HL-60/S4 treated with retinoic acid at 250 ng/mL for 4 days and 3 days (cell line): ENCODE data around the gene NGFR.

Source experiments
- in situ Hi-C: fragments of 300-500 bp; cut with MboI; formaldehyde crosslinking; loops from 2 replicates; pipeline ENCODE4 v1.7.0; 2022; ENCODE audit warnings: low sequenced_read_pairs

The NGFR gene

DNA sequence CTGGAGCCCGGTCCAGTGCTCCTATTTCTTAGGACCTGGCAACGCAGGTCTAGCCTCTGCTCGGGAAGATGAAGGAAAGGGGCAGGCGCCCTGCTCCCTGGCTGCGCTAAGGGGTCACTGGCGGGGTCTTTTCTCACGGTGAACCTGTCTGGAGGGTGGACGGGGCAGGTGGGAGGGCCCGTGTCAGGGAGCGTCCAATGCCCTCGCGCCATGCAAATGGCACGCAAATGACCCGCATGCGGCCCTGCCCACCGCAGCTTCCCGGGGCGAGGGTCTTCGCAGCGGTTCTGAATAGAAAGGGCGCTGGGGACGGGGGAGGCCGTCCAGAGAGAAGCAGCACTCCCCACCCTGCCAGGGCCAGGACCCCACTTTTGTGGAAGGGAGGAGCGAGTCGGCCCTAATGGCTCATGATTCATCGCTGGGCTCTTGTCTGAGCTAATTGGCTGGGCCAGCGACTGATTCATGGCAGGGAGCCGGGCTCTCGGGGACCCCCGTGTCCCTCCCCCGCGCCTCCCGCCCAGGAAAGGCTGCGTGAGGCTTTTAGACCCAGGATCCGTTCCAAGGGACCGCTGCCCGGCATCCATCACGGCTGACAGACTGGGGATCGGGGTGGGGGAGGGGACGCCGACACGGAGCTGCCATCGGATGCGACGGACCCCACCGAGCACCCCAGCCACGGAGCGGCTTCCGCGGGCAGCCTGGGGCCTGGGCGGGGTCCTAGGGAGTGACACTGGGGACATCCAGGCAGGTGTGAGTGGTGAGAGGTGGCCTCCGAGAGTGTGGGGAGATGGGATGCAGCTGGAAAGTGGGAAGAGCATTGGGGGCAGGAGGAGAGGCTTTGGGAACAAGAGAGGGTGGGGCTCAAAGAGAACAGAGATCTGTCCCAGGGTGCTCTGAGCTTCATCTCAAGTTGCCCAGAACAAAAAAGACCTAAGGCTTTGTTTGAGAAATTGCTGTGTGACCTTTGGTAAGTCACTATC is 25.0 kb upstream of the NGFR start:
- in situ Hi-C loops, result no loop called here

DNA sequence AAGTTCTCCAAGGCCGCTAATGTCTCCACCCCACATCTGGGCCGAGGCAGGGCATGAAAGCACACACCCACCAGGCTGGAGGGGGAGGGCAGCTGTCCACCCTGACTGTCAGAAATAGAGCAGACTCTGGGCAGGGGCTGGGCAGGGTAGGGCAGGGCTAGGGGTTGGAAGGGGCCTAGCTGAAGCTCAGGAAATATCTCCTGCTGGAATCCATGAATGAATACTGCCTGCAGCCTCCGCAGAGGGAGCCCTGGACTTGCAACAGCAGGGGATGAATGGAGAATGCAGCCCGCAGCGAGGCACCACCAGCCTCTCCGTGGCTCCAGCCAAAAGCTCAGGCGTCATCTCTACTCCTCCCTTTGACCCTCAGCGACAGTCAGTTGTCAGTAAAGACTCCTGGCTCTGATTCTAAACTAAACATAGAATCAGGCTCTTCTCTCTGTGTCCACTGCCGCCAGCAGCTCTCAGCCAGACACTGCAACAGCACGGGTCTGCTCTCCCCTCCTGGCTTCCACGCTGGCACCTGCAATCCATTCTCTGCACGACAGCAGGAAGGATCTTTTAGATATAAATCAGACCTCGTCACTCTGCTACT is 23.9 kb upstream of the NGFR start:
- in situ Hi-C loops, result no loop called here

- in situ Hi-C loops, result no loop called here
Measured at GRCh38 chr17:49471769-49472168, 23.3 kb upstream of the NGFR start.

- in situ Hi-C loops, result no loop called here
Measured at GRCh38 chr17:49472527-49472926, 22.6 kb upstream of the NGFR start.

GRCh38 chr17:49473900-49474751 is 21.0 kb upstream of the NGFR start:
- in situ Hi-C loops, result no loop called here

DNA sequence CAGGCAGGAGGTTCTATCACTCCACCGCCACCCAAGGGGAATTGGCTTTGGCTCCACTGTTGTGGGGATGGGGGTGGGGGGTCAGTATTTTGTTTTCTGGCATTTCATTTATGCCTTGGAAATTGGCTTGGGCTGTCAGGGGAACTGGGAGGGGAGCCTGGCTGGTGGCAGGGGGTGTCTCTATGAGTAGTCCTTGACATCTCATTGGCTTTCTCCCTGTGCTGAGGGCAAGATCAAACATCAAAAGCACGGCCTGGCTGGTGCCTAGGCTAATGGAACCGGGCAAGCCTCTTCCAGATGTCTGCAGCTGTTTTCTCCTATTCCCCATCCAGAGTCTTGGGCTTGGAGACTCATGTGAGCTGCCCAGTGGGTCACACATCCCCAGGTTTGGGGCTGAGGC is 17.4 kb upstream of the NGFR start:
- in situ Hi-C loops, result no loop called here

DNA sequence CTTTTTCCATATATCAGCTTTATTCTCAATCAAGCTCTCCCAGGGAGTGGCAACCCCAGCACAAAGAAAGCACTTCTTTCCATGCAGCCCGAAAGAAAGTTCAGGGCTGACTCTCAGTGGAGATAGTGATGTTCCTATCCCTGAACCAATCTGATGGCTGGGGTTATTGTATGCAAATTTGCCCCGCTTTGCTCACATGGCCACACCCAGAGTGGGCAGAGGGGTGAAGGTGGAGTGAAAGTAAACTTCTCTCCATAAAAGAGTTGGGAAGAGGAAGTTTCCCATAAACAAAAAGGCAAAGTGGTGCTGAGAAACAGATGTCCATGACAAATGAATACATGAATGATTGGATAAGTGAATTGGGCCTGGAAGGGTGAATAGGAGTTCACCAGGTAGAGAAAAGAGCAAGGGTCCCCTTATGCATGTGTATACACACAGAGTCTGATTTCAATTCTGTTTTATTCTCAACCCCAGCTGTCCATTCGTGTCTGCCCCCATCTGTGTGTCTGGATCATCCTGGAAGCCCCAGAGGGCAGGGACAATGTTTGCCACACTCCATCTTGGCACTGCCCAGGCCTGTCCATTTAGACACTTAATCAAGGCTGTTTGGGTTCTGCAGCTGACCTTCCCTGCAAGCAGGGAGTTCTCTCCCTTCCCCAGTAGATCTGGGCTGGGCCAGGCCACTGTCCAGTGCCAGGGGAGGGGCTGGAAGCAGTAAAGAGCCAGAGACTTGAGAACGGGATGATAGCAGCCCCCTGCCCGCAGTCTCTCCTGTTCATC is 14.1 kb upstream of the NGFR start:
- in situ Hi-C loops, result no loop called here

- in situ Hi-C loops, result no loop called here
Measured at GRCh38 chr17:49482144-49482817, 12.8 kb upstream of the NGFR start.

GRCh38 chr17:49483599-49484509 is 11.2 kb upstream of the NGFR start:
- in situ Hi-C loops, result no loop called here

- in situ Hi-C loops, result no loop called here
Measured at GRCh38 chr17:49484588-49484987, 10.5 kb upstream of the NGFR start.

DNA sequence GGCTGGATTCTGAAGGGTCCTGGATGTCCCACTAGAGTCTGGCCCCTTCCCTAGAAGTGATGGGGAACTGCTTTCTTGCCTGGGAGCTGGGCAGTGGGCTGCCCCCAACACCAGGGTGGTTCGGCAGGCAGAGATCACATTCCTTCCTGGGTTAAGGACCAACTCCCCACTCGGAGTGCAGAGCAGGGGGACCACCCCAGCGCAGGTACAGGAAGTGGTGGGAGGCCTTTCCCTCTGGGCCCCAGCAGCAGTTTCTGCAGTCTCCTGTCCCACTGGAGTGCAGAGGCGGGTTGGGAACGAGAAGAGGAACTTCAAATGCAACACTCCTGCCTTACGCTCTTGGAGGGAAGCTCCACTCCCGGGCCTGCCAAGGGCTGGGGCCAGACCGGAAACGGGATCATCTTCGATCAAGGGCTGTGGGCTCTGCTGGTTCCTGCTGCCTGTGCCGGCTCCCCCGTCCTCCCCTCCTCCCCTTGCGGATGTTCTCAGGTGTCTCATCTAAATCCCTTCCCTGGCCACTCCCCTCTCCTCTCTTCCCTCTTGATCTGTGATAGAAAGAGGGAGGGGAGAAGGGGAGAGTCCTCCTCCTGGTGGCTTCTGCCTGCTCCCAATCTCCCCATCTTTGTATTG is 9.0 kb upstream of the NGFR start:
- in situ Hi-C loops, result no loop called here

DNA sequence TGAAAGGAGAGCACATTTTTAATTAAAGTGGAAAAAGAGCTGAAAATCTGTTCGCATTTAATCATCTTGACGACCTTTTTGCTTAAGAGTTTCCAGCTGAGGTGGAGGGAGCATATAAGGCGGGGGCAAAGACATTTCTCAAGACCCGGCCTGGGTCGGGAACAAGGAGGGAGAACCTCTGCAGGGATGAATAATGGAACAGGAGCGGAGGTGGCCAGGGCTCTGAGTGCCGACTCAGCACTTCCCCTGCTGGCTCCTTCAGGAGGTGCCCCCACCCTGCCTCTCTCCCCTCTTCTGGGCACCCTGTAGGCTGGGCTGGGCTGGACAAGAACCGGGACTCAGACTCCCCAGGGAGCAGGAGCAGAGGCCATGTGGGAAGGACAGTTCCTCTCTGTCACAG is 7.9 kb upstream of the NGFR start:
- in situ Hi-C loops, result no loop called here

- in situ Hi-C loops, result no loop called here
Measured at GRCh38 chr17:49488612-49489011, 6.5 kb upstream of the NGFR start.

- in situ Hi-C loops, result no loop called here
Measured at GRCh38 chr17:49489348-49489747, 5.7 kb upstream of the NGFR start.

GRCh38 chr17:49490276-49490675 is 4.8 kb upstream of the NGFR start:
- in situ Hi-C loops, result no loop called here

DNA sequence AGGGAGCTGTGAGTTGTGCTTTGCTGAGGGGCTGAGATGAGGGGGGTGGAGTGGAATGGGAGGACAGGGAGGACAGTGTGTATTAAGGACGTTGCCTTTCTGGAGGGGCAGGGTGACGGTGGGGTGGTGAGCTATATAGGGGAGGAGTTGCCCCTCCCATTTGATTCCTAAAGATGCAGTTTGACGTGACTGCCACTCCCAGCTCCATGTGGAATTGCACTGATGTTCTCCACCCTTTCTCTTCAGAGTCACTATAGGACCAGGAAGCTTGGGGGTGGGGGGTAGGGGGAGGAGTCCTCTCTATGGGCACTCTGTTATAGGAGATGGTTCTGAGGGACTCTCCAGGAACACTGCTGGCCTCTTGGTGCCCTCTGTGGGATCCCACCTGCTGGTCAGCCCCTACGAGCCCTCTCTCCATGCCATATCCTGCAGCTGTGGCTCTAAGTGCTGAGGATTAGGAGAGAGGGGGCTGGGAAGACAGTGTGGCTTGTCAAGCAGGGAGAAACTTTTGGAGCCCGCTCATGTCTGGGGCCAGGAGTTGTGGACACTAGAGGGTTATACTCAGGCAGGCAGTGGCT is 3.8 kb upstream of the NGFR start:
- in situ Hi-C loops, result no loop called here

DNA sequence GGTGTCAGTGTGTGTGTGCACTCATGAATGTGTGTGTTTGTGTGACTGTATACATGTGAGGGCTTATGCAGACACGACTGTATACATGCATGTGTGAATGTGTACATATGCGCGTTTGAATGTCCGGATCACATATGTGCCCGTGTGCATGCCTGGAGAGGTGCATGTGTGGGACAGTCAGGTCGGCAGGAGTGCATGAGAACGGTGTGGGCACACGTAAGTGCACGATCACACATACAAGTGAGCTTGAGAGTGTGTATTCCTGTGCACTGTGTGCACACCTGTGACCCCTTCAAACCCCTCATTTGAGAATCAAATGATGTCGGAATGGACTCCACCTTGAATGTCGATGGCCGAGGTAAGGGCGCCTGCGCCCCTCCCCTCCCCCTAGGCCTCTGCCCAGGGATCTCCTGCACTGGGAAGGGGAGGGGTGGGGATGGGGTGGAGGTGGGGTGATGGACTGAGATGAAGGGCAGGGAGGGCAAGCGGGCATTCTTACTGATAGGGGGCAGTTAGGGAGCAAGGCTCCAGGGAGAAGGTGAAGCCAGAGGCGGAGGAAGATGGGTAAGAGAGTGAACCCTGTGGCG is 601 bp upstream of the NGFR start:
- in situ Hi-C loops, result no loop called here

- in situ Hi-C loops, result no loop called here
Measured at GRCh38 chr17:49495842-49496182, 719 bp downstream of the NGFR start.
